GM18951 (cell line): ENCODE measurements around the gene NDUFS5.
"Not testable (repeated sequence)": the region's sequence is repeated elsewhere in the genome, so short reads cannot be mapped to it uniquely, and the experiment has no call there.

Source experiments
- POLR2A ChIP-seq: IDR thresholded peaks from 4 replicates; pipeline ENCODE4 v1.6.1; 2011; ENCODE audit warnings: mild to moderate bottlenecking; ENCODE audit not compliant: insufficient read length, insufficient read depth; ENCODE audit errors: extremely low read depth
- in situ Hi-C: fragments of 300-500 bp; cut with MboI; formaldehyde crosslinking; loops from one replicate; pipeline ENCODE4 v1.12.0; 2022; ENCODE audit warnings: low sequenced_read_pairs, mixed read lengths, inconsistent platforms; ENCODE audit not compliant: unreplicated experiment

The NDUFS5 gene

GRCh38 chr1:39026051-39026865, at the start of gene NDUFS5:
TSS of gene NDUFS5 (plus strand) at chr1:39026350. CDS start at chr1:39028725, 2,375 bp downstream.
- in situ Hi-C loops: no loop called here
- TF ChIP-seq POLR2A: peak; percentile 87

GRCh38 chr1:38977399-38978244, 48.5 kb upstream of the NDUFS5 start:
- in situ Hi-C loops: not testable (repeated sequence)

GRCh38 chr1:38978245-38978542, 48.0 kb upstream of the NDUFS5 start:
- in situ Hi-C loops: not testable (repeated sequence)

- in situ Hi-C loops: not testable (repeated sequence)
Measured at GRCh38 chr1:38979380-38979779, 46.8 kb upstream of the NDUFS5 start.

- no peak for TF ChIP-seq POLR2A
- in situ Hi-C loops: no loop called here
Measured at GRCh38 chr1:38989979-38990378, 36.2 kb upstream of the NDUFS5 start.

GRCh38 chr1:38990386-38990737, 35.8 kb upstream of the NDUFS5 start:
- in situ Hi-C loops: no loop called here
- no peak for TF ChIP-seq POLR2A

GRCh38 chr1:38990738-38991637, 35.2 kb upstream of the NDUFS5 start, which contains the start of gene AKIRIN1:
TSS of gene AKIRIN1 (plus strand) at chr1:38991276. CDS start at chr1:38991381, 105 bp downstream.
- in situ Hi-C loops: no loop called here
- peak; percentile 96 for TF ChIP-seq POLR2A

- TF ChIP-seq POLR2A: no peak
- in situ Hi-C loops: no loop called here
Measured at GRCh38 chr1:38991638-38992411, 34.3 kb upstream of the NDUFS5 start.

- in situ Hi-C loops: no loop called here
- no peak for TF ChIP-seq POLR2A
Measured at GRCh38 chr1:38992412-38993111, 33.6 kb upstream of the NDUFS5 start.

- in situ Hi-C loops: no loop called here
- no peak for TF ChIP-seq POLR2A
Measured at GRCh38 chr1:38994196-38994595, 32.0 kb upstream of the NDUFS5 start.

- no peak for TF ChIP-seq POLR2A
- in situ Hi-C loops: no loop called here
Measured at GRCh38 chr1:38997034-38997900, 28.9 kb upstream of the NDUFS5 start.

- in situ Hi-C loops: no loop called here
Measured at GRCh38 chr1:38997901-38998190, 28.3 kb upstream of the NDUFS5 start.

More at GRCh38 chr1:38997901-38998190, 28.3 kb upstream of the NDUFS5 start:
- no peak for TF ChIP-seq POLR2A
